Measurements from ENCODE around the gene SPTB. TPM values are rescaled to one million over a fixed set of nuclear protein-coding genes. Genes with fewer than 3 reads are reported as not detected.
A peak's percentile ranks its signal among the peaks of the same experiment; 100 is the strongest.

The SPTB gene
- 4.9 TPM for polyA plus RNA-seq (2012; ENCODE audit: insufficient read depth, insufficient read length, low read depth)

- Histone ChIP-seq H3K9me3 (no peaks in the 10 kb centered on the region), H3K36me3 (no peaks in the 10 kb centered on the region), H3K27me3 (peaks cover 61% of the 10 kb centered on the region), H3K4me1 (0 out of 2 replicates have a peak, but pooled peaks cover 3% of the 10 kb centered on the region), H3K4me3 (ENCODE audit: low read depth, low read length) (peak within 1 kb of the TSS; percentile 68)
- TF ChIP-seq, protein P1, sequence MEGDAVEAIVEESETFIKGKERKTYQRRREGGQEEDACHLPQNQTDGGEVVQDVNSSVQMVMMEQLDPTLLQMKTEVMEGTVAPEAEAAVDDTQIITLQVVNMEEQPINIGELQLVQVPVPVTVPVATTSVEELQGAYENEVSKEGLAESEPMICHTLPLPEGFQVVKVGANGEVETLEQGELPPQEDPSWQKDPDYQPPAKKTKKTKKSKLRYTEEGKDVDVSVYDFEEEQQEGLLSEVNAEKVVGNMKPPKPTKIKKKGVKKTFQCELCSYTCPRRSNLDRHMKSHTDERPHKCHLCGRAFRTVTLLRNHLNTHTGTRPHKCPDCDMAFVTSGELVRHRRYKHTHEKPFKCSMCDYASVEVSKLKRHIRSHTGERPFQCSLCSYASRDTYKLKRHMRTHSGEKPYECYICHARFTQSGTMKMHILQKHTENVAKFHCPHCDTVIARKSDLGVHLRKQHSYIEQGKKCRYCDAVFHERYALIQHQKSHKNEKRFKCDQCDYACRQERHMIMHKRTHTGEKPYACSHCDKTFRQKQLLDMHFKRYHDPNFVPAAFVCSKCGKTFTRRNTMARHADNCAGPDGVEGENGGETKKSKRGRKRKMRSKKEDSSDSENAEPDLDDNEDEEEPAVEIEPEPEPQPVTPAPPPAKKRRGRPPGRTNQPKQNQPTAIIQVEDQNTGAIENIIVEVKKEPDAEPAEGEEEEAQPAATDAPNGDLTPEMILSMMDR (IDR thresholded peaks at IDR 0.05; ENCODE audit: low read depth, low read length): no peak
- peak; percentile 55 for DNase-seq
These were observed at the start of gene SPTB for GRCh38 chr14:64879635-64880220. Gene SPTB, minus strand, starts transcription at chr14:64879907. Its CDS starts 56,813 bp downstream, at chr14:64823094.

- Histone ChIP-seq H3K4me3 (ENCODE audit: low read depth, low read length) (no peak overlapping the region), H3K4me1 (no peaks in the 10 kb centered on the region), H3K27me3 (no peaks in the 10 kb centered on the region), H3K9me3 (no peaks in the 10 kb centered on the region), H3K36me3 (peaks cover 41% of the 10 kb centered on the region)
- TF ChIP-seq, protein P1 (IDR thresholded peaks at IDR 0.05; ENCODE audit: low read depth, low read length): no peak
- DNase-seq: no peak
These were observed 49.3 kb upstream of the SPTB start for GRCh38 chr14:64929014-64929359.

DNA sequence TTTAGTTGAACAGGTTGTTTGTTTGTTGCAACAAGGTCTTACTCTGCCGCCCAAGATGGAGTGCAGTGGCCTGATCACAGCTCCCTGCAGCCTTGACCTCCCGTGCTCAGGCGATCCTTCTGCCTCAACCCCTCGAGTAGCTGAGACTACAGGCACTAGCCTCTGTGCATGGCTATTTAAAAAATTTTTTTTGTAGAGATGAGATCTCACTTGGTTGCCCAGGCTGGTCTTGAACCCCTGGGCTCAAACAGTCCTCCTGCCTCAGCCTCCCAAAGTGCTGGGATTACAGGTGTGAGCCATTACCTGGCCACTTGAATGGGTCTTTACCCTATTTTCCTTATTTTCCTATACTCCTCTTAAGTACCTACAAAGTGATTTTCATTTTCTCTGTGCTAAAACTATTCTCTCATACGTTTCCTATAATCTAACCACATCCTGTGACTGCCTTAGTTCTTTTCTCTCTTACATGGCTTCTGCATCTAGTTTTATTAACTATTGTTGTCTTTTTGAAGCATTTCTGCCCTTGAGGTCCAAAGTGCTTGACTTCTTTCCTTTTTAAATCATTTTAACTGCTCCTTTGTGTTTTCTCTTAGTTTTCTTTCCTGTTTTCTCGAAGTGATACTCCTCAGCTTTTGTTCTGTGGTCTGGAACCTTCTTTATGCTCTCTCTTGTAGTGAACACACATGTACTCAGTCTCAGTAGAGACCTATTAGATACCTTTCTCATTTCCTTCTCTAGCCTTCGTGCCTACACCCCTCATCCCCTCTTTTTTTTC, 48.7 kb upstream of the SPTB start:
- H3K4me1 ChIP-seq: no peaks in the 10 kb centered on the region
- H3K36me3 ChIP-seq: peaks cover 43% of the 10 kb centered on the region
- no peaks in the 10 kb centered on the region for H3K27me3 ChIP-seq
- DNase-seq: no peak
- TF ChIP-seq, protein P1 (IDR thresholded peaks at IDR 0.05; ENCODE audit: low read depth, low read length): no peak
- H3K9me3 ChIP-seq: no peaks in the 10 kb centered on the region
- no peak overlapping the region for H3K4me3 ChIP-seq (ENCODE audit: low read depth, low read length)

- no peak overlapping the region for H3K4me3 ChIP-seq (ENCODE audit: low read depth, low read length)
- peaks cover 35% of the 10 kb centered on the region for H3K36me3 ChIP-seq
- H3K9me3 ChIP-seq: no peaks in the 10 kb centered on the region
- no peaks in the 10 kb centered on the region for H3K27me3 ChIP-seq
- TF ChIP-seq, protein P1 (IDR thresholded peaks at IDR 0.05; ENCODE audit: low read depth, low read length): no peak
- DNase-seq: no peak
- no peaks in the 10 kb centered on the region for H3K4me1 ChIP-seq
These were observed 47.3 kb upstream of the SPTB start for GRCh38 chr14:64927031-64927430.

GRCh38 chr14:64926398-64926995, 46.8 kb upstream of the SPTB start:
- H3K9me3 ChIP-seq: no peaks in the 10 kb centered on the region
- no peak overlapping the region for H3K4me3 ChIP-seq (ENCODE audit: low read depth, low read length)
- H3K4me1 ChIP-seq: no peaks in the 10 kb centered on the region
- H3K36me3 ChIP-seq: peaks cover 35% of the 10 kb centered on the region
- TF ChIP-seq, protein P1 (IDR thresholded peaks at IDR 0.05; ENCODE audit: low read depth, low read length): no peak
- no peaks in the 10 kb centered on the region for H3K27me3 ChIP-seq
- DNase-seq: no peak

DNA sequence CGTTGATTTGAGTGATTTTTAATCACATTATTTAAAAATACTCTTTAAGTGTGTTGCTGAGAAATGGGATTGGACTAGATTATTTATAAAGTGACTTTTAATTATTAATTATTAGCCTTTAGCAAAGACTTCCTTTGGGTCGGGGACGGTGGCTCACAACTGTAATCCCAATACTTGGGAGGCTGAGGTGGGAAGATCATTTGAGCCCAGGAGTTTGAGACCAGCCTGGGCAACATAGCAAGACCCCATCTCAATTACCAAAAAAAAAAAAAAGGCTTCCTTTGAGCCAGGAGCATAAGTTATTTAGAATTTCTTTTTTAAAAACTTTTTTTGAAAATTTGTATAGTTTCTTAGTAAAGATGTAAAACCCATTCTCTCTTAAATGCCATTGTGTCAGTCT, 43.3 kb upstream of the SPTB start:
- peaks cover 16% of the 10 kb centered on the region for H3K36me3 ChIP-seq
- H3K4me3 ChIP-seq (ENCODE audit: low read depth, low read length): no peak overlapping the region
- no peaks in the 10 kb centered on the region for H3K4me1 ChIP-seq
- TF ChIP-seq, protein P1 (IDR thresholded peaks at IDR 0.05; ENCODE audit: low read depth, low read length): no peak
- H3K27me3 ChIP-seq: no peaks in the 10 kb centered on the region
- no peaks in the 10 kb centered on the region for H3K9me3 ChIP-seq
- no peak for DNase-seq

Data from BE2C (cell line).